HCEC 1CT (cell line): ENCODE measurements around the gene TMPRSS4.

ENCODE experiments used
- DNase-seq: peaks from one replicate; pipeline ENCODE4 v3.0.0-alpha.2; 2017

The TMPRSS4 gene

GRCh38 chr11:118108513-118108912 is 31.6 kb downstream of the TMPRSS4 start:
- DNase-seq: no peak

- DNase-seq: peak; percentile 7
Observed at GRCh38 chr11:118109231-118109630, 32.4 kb downstream of the TMPRSS4 start.

GRCh38 chr11:118111019-118111743 is 34.3 kb downstream of the TMPRSS4 start:
- DNase-seq: no peak

- no peak for DNase-seq
Observed at GRCh38 chr11:118111744-118112035, 34.8 kb downstream of the TMPRSS4 start.

- no peak for DNase-seq
Observed at GRCh38 chr11:118112711-118113430, 36.0 kb downstream of the TMPRSS4 start.

GRCh38 chr11:118114266-118114665 is 37.4 kb downstream of the TMPRSS4 start:
- no peak for DNase-seq

- DNase-seq: no peak
Observed at GRCh38 chr11:118115048-118115447, 38.2 kb downstream of the TMPRSS4 start.

GRCh38 chr11:118117790-118118601 is 41.1 kb downstream of the TMPRSS4 start:
- no peak for DNase-seq

- DNase-seq: no peak
Observed at GRCh38 chr11:118120793-118121192, 43.9 kb downstream of the TMPRSS4 start.

GRCh38 chr11:118124929-118125535 is 48.2 kb downstream of the TMPRSS4 start:
- DNase-seq: no peak

GRCh38 chr11:118126082-118126838 is 49.4 kb downstream of the TMPRSS4 start:
- DNase-seq: no peak

- no peak for DNase-seq
Observed at GRCh38 chr11:118128310-118128709, 51.4 kb downstream of the TMPRSS4 start.

- no peak for DNase-seq
Observed at GRCh38 chr11:118128721-118129470, 52.0 kb downstream of the TMPRSS4 start.

- DNase-seq: no peak
Observed at GRCh38 chr11:118129471-118130172, 52.7 kb downstream of the TMPRSS4 start.

- no peak for DNase-seq
Observed at GRCh38 chr11:118132385-118133151, 55.7 kb downstream of the TMPRSS4 start.

- no peak for DNase-seq
Observed at GRCh38 chr11:118133816-118134215, 56.9 kb downstream of the TMPRSS4 start.

- DNase-seq: no peak
Observed at GRCh38 chr11:118135051-118135795, 58.3 kb downstream of the TMPRSS4 start.

GRCh38 chr11:118135796-118136165 is 58.9 kb downstream of the TMPRSS4 start:
- no peak for DNase-seq

- DNase-seq: no peak
Observed at GRCh38 chr11:118136341-118136740, 59.5 kb downstream of the TMPRSS4 start.

GRCh38 chr11:118136801-118137200 is 59.9 kb downstream of the TMPRSS4 start:
- DNase-seq: no peak
